Measurements from ENCODE around the gene TRIM72. TPM values are rescaled to one million over a fixed set of nuclear protein-coding genes. Genes with fewer than 3 reads are reported as not detected.

Gene TRIM72
- total RNA-seq, 1 donor from 2014 or later, result 0.18 TPM

DNA sequence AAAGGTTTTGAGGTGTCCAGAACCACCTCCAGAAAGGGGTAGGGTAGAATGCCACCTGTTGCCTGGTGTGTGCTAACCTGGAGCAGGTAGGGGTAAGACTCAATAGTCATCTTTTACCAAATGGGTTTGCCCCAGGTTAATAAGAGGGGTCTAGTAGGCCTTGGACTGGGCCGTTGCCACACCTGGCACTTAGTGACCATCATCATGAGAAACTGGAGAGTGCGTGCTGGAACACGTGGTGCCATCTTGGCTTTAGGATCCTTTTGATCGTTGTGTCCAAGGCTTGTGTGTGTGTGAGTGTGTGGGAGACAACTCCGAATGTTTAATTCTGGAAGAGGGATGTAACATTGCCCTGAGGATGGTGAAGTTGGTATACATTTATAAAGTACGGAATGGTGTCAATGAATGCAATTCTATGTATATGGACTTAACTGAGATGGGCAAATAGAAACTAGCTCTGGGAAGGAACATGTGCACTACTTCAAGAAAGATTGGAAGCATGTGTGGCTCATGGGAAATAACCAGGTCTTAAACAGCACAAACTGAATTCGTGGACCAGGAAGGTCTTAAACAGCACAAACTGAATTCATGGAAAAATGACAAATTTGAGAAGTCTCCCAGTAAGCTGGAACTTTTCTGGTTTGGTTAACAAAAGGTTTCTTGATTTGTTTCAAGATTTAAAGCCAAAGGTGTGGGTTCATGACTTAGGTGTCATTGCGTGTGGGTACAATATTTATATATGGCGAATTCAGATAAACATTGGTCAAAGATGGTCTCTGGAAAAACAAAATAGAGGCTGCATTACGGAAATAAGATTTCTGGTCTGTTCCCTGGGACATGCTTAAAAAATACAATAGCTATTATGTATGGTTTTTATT, 26.8 kb upstream of the TRIM72 start:
- peaks cover 79% of the 10 kb centered on the region for H3K4me1 Mint-ChIP-seq (ENCODE audit: unreplicated experiment)
- peak overlapping the region; percentile 64 for H3K4me3 Mint-ChIP-seq (ENCODE audit: unreplicated experiment)
- TF ChIP-seq CTCF (IDR thresholded peaks at IDR 0.05; ENCODE audit: unreplicated experiment), result no peak
- H3K9me3 Mint-ChIP-seq (ENCODE audit: unreplicated experiment), result no peaks in the 10 kb centered on the region
- no peak overlapping the region for H3K27ac Mint-ChIP-seq (ENCODE audit: unreplicated experiment)
- peaks cover 96% of the 10 kb centered on the region for H3K36me3 Mint-ChIP-seq (ENCODE audit: low read depth, unreplicated experiment)
- no peak for DNase-seq (ENCODE audit: low spot score)
- H3K27me3 Mint-ChIP-seq (ENCODE audit: unreplicated experiment), result peaks cover 31% of the 10 kb centered on the region

GRCh38 chr16:31187808-31188189, 26.1 kb upstream of the TRIM72 start:
- Mint-ChIP-seq H3K4me1 (ENCODE audit: unreplicated experiment) (peaks cover 73% of the 10 kb centered on the region), H3K27me3 (ENCODE audit: unreplicated experiment) (peaks cover 28% of the 10 kb centered on the region), H3K36me3 (ENCODE audit: low read depth, unreplicated experiment) (peaks cover 90% of the 10 kb centered on the region), H3K4me3 (ENCODE audit: unreplicated experiment) (no peak overlapping the region), H3K9me3 (ENCODE audit: unreplicated experiment) (no peaks in the 10 kb centered on the region), H3K27ac (ENCODE audit: unreplicated experiment) (peak overlapping the region; percentile 27)
- no peak for TF ChIP-seq CTCF (IDR thresholded peaks at IDR 0.05; ENCODE audit: unreplicated experiment)
- DNase-seq (ENCODE audit: low spot score), result no peak

- Mint-ChIP-seq H3K27ac (ENCODE audit: unreplicated experiment) (peak overlapping the region; percentile 55), H3K27me3 (ENCODE audit: unreplicated experiment) (peaks cover 24% of the 10 kb centered on the region), H3K4me1 (ENCODE audit: unreplicated experiment) (peaks cover 67% of the 10 kb centered on the region), H3K36me3 (ENCODE audit: low read depth, unreplicated experiment) (peaks cover 89% of the 10 kb centered on the region), H3K4me3 (ENCODE audit: unreplicated experiment) (peak overlapping the region; percentile 65), H3K9me3 (ENCODE audit: unreplicated experiment) (no peaks in the 10 kb centered on the region)
- TF ChIP-seq CTCF (IDR thresholded peaks at IDR 0.05; ENCODE audit: unreplicated experiment), result no peak
- no peak for DNase-seq (ENCODE audit: low spot score)
Observed at GRCh38 chr16:31188450-31189411, 25.2 kb upstream of the TRIM72 start.

DNA sequence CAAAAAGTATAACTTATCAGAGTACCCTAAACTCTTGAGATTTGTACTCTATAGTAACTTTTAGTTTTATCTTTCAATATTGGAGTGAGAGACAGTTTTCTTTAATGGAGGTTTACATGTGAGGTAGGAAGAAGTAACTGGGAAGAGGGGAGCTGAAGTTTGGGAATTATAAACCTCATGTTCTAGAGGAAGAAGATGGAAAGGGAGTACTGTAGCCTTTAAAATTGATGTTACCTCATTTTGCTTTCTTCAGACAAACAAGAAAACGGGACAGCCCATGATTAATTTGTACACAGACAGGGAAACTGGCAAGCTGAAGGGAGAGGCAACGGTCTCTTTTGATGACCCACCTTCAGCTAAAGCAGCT, 24.5 kb upstream of the TRIM72 start:
- TF ChIP-seq CTCF (IDR thresholded peaks at IDR 0.05; ENCODE audit: unreplicated experiment), result no peak
- Mint-ChIP-seq H3K9me3 (ENCODE audit: unreplicated experiment) (no peaks in the 10 kb centered on the region), H3K4me1 (ENCODE audit: unreplicated experiment) (peaks cover 62% of the 10 kb centered on the region), H3K27me3 (ENCODE audit: unreplicated experiment) (peaks cover 21% of the 10 kb centered on the region), H3K36me3 (ENCODE audit: low read depth, unreplicated experiment) (peaks cover 91% of the 10 kb centered on the region), H3K4me3 (ENCODE audit: unreplicated experiment) (peak overlapping the region; percentile 65), H3K27ac (ENCODE audit: unreplicated experiment) (peak overlapping the region; percentile 26)
- DNase-seq (ENCODE audit: low spot score), result no peak
